D721Med (cell line): Measurements from ENCODE around the gene OTOF.
A peak's percentile ranks its signal among the peaks of the same experiment; 100 is the strongest.

Experiments used
- DNase-seq: peaks from one replicate; pipeline ENCODE4 v3.0.0; 2011; ENCODE audit warnings: low spot score; ENCODE audit not compliant: insufficient read length
- FAIRE-seq: peaks from 2 replicates; lab custom pipeline; 2011; peaks lifted over from hg19 to GRCh38; lab: Jason Lieb, UNC
- CTCF ChIP-seq: IDR thresholded peaks from 2 replicates; pipeline ENCODE4 v1.5.1; 2012; ENCODE audit warnings: mild to moderate bottlenecking, control low read depth; ENCODE audit not compliant: insufficient read depth; ENCODE audit errors: missing control alignments

The OTOF gene

GRCh38 chr2:26465981-26466471, 11.9 kb downstream of the OTOF start:
- FAIRE-seq: no peak
- no peak for DNase-seq
- no peak for TF ChIP-seq CTCF

DNA sequence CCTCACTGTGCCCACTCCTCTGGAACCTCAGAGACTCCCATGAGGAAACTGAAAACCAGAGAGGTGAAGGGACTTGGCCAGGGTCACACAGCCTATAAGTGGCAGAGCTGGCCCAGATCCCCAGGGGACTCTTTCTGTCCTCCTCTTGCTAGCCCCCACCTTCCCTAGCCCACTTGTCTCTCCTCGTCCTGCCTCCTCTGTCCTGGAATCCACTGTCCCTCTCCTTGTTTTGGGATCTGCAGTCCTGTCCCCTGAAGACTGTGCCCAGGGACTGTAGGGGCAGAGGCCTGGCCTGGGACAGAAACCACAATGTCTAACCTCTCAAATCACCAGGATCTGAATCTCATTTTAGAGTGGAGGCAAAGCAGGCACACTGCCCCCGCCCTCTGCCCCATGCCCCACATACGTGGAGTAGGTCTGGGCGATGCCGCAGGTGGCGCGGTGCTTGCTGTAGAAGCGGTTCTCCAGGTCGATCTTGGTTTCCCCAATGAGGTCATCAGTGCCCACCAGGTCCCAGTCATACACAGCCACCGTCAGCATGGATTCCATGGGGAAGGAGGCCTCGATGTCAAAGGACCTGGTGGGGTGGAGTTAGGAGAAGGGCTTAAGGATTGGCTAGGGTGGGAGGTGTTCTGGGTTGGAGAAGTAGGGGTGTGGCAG, 12.5 kb downstream of the OTOF start:
- DNase-seq: no peak
- no peak for TF ChIP-seq CTCF
- no peak for FAIRE-seq

DNA sequence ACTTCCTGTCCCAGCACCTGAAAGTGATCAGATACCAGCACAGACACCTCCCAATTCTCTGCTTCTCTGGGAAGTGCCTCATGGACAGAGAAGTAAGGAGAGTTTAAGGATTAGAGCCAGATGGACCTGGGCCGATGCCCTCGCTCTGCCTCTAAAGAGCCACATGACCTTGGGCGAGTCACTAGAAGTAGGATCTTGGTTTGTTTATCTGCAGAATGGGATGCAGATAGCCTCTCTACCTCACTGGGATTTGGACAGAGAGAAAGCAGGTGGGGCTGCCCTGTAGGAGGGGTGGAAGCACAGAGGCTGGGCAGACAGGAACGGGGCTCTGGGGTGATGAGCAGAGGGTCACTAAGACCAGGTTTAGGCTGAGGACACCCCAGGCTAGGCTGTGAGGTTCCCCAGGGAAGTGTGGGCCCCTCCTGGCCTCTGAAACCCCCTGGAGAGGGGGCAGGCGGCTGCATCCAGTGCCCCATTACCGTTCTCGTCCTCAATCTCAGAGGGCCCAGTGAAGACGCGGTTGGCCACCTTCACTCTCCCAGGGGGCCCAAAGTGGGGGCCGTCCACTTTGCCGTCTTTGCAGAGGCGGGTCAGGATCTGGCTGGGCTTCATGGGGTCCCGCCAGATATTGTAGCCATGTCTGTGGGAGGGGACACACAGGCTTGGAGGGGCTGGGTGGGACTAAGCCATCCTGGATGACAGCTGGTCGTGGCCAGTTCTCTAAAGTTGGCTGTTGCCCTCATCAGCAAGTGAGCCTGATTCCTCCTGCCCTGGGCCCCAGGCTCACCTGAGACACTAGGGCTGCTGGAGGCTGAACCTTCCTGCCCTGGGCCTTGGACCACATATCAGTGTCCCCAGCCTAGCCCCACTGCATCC, 13.3 kb downstream of the OTOF start:
- DNase-seq (no peak), FAIRE-seq (no peak)
- no peak for TF ChIP-seq CTCF

DNA sequence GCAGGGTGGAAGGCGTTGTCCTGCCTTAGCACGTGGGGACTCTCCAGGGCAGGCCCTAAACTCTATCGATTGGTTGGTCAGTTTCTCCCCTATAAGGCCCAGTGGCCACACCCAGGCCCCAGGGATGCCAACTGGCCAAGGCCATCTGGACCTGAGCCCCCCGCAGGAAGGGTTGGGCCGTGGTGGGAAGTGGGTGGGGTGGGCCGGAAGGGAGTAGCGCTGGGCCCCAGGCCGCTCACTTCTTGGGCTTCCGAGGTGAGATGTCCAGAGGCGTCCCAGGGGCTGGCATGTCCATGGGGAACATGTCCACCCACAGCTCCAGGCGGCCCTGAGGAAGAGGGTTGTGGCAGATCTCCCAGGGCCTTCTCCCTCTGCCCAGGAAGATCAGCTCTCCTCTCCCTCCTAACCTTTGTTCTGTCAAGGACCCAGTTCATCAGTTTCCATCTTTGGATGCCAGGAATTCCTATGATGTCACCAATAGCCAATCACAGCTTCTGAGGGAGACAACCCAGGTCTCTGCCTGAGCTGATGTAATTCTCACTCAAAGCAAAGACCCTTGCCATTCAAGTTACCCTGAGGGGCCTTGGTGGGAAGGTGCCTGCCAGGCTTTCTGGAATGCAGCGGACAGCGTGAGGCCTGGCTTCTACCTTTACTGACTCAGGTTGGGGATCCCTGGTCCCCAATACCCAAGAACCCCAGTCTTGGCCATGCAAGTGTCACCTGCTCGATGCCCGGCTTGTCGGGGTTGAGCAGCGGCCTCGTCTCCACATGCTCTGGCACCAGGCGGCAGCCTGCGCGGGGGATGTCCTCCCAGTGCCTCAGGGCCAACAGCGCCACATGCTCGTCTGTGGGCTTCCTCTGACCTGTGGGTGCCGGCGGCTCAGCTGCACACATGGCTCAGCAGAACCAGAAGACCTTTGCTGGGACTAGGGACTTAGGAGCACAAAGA, 14.4 kb downstream of the OTOF start:
- TF ChIP-seq CTCF: no peak

GRCh38 chr2:26462511-26463243, 15.2 kb downstream of the OTOF start:
- FAIRE-seq (no peak), DNase-seq (no peak)
- peak; percentile 33 for TF ChIP-seq CTCF

More for the DNA sequence above, 14.4 kb downstream of the OTOF start:
- no peak for FAIRE-seq
- DNase-seq: no peak

DNA sequence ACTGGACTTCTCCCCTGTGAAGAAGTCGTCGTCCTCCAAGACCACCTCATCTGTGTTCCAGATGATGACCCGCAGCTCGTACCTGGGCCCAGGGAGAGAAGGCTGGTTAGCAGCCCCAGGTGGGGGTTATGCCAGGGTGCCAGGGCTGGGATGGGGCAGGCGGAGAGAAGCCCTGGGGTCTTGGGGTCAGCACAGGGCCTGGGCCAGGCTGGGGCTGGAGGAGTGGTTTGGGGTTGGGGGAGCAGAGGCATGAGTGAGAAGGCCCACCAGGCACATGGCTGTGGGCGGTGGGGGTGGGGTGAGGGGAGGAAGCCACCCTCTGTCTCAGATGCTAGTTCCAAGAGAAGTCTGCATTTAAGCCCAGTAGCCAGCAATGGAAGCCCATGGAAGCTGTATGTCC, 15.8 kb downstream of the OTOF start:
- DNase-seq (no peak), FAIRE-seq (no peak)
- TF ChIP-seq CTCF: no peak
